Astrocyte of the hippocampus (primary cell): ENCODE data around the gene LRRC42.
"Not testable (repeated sequence)": the region's sequence is repeated elsewhere in the genome, so short reads cannot be mapped to it uniquely, and the experiment has no call there.

Experiments used
- DNase-seq: peaks from one replicate; pipeline ENCODE4 v3.0.0; 2011; ENCODE audit warnings: low read depth, low spot score

Gene LRRC42

GRCh38 chr1:53967409-53968124 is 21.4 kb downstream of the LRRC42 start:
- no peak for DNase-seq

- DNase-seq, result peak; percentile 13
Observed at GRCh38 chr1:53968125-53968513, 22.0 kb downstream of the LRRC42 start.

GRCh38 chr1:53969323-53969722 is 23.2 kb downstream of the LRRC42 start:
- not testable (repeated sequence) for DNase-seq

DNA sequence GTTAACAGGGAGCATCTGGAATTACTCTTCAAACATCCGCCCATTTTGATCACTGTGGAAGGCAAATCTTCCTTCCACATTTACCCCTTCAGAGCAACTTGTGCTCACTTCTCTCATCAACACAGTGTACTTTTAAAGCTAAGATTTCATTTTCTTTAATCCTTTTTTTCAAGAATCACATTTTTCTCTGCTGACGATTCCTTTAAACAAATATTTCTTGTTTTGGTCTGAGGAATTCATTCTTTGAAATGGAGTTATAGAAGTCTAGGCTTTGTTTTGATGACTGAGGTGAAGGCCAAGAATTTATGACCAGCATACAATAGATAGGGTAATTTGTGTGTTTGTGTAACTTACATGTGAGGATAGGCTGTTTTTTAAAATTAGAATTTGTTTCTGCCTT is 25.6 kb downstream of the LRRC42 start:
- peak; percentile 63 for DNase-seq

- no peak for DNase-seq
Observed at GRCh38 chr1:53975861-53976260, 29.7 kb downstream of the LRRC42 start.

DNA sequence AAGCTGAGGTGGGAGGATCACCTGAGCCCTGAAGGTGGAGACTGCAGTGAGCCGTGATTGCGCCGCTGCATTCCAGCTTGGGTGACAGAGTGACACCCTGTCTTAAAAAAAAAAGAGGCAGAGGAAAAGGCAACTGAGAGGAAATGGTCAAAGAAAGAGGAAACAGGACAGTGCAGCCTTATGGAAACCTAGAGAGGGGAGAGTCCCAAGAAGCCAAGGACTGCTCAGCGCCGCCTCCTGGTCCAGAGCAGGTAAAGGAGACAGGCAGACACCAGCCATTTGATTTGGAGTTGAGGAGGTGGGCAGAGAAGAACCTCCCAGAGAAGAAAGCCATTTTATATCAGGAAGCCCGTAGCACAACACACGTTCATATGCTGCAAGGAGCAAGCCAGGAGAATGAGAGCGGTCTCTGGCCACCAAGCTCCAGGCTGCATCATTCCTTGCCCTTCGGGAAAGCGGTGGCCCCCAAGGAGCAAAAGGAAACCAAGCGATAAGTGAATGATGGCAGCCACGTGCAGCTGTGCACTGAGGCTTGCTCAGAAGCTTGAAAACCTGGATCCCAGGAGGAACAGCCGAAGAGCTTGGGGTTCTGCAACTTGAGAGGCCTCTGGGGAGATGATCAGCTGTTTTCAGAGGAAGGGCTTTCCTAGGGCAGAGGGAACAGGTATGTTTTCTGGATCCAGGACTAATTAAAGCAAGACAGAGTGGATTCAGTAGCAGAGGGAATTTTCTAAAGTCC is 33.7 kb downstream of the LRRC42 start:
- no peak for DNase-seq

GRCh38 chr1:53981220-53981619 is 35.1 kb downstream of the LRRC42 start:
- DNase-seq, result no peak

- DNase-seq, result peak; percentile 56
Observed at GRCh38 chr1:53982034-53982762, 36.0 kb downstream of the LRRC42 start.

DNA sequence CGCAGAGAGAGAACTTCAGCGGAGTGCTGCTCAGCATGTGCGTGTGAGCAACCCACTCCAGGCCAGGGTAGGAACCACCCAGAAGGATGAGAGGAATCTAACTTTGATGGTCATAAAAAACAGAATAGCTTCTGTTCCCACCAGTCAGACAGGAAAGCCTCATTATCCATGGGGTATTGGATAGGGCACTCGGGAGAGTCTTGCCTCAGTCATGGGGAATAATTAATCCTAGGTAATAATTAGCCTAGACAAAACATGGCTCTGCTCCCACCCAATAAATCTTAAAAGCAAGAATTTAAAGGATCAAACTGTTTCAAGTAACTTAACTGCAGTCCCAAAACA is 36.6 kb downstream of the LRRC42 start:
- DNase-seq, result no peak

GRCh38 chr1:53984726-53985125 is 38.6 kb downstream of the LRRC42 start:
- DNase-seq, result no peak

DNA sequence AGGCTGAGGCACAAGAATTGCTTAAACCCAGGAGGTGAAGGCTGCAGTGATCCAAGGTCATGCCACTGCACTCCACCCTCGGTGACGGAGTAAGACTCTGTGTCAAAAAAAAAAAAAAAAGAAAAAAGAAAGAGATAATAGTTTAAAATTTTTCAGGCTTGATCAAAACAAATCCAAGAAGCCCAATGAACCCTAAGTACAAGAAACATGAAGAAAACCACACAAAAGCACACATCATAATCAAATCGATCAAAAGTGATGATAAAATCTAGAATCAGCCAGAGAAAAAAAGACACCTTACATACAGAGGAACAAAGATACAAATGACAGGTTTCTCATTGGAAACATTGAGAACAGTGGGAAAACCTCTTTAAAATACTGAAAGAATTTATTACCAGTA is 40.3 kb downstream of the LRRC42 start:
- DNase-seq, result no peak

- no peak for DNase-seq
Observed at GRCh38 chr1:53987880-53988279, 41.7 kb downstream of the LRRC42 start.

DNA sequence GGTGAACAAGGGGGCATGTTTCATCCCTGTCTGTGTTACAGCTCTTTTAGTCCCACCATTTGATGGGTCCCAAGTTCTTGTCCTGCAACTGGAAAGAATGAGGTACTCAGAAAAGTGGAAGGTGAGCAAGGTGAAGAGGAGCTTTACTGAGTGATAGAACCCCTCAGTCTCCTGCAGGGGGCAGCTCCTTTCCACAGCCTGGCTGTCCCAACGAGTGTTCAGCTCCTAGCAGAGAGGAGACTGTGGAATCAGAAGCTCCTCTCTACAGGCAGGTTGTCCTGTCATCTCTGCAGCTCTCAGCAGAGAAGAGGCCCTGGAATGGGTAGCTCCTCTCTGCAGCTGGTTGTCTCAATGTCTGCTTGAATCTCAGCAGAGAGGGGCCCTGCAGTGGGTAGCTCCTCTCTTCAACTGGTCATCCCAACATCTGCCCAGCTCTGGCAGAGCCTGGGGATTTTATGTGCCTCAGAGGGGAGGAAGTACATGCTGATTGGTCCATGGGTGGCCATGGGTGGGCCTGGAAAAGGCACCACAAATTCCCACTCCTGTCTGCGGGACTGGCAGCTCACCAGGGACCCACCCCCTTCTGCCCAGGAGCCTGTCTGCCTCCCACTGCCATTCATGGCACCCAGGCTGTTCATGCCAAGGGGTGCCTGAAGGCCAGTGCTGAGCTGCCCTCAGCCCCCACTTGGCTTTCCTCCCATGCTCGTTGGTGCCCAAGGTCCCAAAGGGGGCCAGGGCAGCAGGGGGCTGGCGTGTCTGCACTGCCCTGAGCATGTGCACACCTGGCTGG is 46.1 kb downstream of the LRRC42 start:
- DNase-seq, result no peak

DNA sequence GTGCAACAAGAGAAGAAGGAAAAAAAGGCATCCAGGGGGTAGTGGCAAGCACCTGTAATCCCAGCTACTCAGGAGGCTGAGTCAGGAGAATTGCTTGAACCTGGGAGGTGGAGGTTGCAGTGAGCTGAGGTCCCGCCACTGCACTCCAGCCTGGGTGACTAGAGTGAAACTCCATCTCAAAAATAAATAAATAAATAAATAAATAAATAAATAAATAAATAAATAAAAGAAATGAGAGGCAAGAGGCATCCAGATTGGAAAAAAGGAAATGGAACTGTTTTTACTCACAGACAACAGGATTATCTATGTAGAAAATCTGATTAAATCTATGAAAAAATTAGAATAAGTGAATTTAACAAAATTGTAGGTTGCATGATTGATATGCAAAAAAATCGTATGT is 48.4 kb downstream of the LRRC42 start:
- DNase-seq, result not testable (repeated sequence)

DNA sequence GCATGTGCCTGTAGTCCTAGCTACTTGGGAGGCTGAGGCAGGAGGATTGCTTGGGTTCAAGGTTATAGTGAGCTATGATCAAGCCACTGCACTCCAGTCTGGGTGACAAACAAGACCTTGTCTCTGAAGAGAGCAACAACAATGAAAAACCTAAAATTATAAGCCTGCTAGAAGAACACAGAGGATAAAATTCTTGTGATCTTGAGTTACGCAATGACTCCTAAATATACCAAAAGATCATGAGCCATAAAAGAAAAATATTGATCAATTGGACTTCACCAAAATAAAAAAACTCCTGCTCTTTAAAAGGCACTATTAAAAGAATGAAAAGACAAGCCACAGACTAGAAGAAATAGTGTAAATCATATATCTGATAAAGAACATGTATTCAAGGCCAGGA is 49.5 kb downstream of the LRRC42 start:
- DNase-seq, result no peak

DNA sequence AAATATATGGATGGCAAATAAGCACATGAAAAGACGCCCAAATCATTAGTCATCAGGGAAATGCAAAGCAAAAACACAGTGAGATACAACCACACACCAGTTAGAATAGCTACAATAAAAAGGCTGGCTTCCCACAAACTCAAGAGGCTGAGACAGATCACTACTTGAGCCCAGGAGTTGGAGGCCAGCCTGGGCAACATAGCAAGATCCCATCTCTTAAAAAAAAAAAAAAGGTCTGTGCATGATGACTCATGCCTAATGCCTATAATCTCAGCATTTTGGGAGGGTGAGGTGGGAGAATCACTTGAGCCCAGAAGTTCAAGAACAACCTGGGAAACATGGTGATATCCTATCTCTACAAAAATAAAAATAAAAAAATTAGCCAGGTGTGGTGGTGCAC is 52.1 kb downstream of the LRRC42 start:
- DNase-seq, result no peak

DNA sequence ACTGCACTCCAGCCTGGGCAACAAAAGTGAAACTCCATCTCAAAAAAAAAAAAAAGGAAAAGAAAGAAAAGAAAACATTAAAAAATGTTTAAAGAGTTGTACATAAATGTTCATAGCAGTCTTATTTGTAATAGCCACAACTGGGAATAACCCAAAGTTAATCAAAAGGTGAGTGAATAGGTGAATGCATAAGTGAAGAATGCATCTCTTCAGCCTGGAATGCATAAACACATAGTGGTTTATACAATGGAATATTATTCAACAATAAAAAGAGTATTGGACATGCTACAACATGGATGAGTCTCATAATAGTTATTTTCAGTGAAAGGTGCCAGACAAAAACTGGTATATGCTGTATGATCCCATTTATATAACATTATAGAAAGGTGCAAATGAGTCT is 53.8 kb downstream of the LRRC42 start:
- no peak for DNase-seq

DNA sequence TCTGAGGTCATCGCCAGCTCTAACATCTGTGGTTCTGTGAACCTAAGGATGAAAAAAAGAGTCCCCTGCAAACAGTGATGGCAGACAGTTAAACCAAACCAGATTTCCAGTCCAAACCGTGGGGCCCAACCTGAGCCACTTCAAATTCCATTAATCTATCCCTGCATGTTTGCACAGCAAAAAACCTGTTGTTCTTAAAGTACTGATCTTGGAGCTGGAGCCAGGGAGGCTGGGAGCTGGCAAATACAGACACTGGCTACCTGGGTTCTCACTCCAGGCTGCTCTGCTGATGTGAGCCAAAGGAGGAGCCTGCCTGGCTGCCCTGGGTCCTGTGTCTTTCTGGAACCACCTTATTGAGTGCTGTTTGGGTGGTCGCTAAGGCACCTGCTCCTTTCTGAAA is 55.4 kb downstream of the LRRC42 start:
- no peak for DNase-seq

GRCh38 chr1:54002544-54003248 is 56.5 kb downstream of the LRRC42 start:
- DNase-seq, result no peak

GRCh38 chr1:54003249-54003646 is 57.1 kb downstream of the LRRC42 start:
- DNase-seq, result no peak

DNA sequence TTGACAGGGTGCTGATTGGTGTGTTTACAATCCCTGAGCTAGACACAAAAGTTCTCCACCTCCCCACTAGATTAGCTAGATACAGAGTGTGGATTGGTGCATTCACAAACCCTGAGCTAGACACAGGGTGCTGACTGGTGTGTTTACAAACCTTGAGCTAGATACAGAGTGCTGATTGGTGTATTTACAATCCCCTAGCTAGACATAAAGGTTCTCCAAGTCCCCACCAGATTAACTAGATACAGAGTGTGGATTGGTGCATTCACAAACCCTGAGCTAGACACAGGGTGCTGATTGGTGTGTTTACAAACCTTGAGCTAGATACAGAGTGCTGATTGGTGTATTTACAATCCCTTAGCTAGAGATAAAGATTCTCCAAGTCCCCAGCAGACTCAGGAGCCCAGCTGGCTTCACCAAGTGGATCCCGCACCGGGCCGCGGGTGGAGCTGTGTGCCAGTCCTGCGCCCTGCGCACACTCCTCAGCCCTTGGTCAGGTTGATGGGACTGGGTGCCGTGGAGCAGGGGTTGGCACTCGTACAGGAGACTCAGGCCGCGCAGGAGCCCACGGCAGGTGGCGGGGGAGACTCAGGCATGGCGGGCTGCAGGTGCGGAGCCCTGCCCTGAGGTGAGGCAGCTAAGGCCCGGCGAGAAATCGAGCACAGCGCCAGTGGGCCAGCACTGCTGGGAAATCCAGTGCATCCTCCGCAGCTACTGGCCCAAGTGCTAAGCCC is 57.8 kb downstream of the LRRC42 start:
- not testable (repeated sequence) for DNase-seq
